Adrenal gland (tissue), 12 donors: Measurements from ENCODE around the gene CKS2. TPM values are rescaled to one million over a fixed set of nuclear protein-coding genes. Genes with fewer than 3 reads are reported as not detected.
"Not testable (repeated sequence)": the region's sequence is repeated elsewhere in the genome, so short reads cannot be mapped to it uniquely, and the experiment has no call there.

Experiments
- DNase-seq, 7 donors: peaks; one replicate each; pipeline ENCODE4 v3.0.0-alpha.2; 2019 to 2020
- H3K27ac ChIP-seq, 5 donors: fragments of 200-600 bp; sonication (generic) in 4 of 5; 1 replicate in 3 of 5; 2 replicates in 2 of 5; pipeline versions ENCODE4 v1.5.1 to v1.8.0; 2016 to 2020; ENCODE audit warnings: mild to moderate bottlenecking in 1 of 5
- H3K27me3 ChIP-seq: fragments of 200-600 bp; 2 replicates; pipeline ENCODE4 v1.8.0; 2021
- H3K36me3 ChIP-seq, 2 donors: fragments of 200-600 bp; replicated peaks in 1 of 2; 1 replicate in 1 of 2; 2 replicates in 1 of 2; pipeline versions ENCODE4 v1.5.1 to v1.8.0; 2018 to 2022
- H3K4me1 ChIP-seq, 2 donors: fragments of 200-600 bp; replicated peaks in 1 of 2; 1 replicate in 1 of 2; 2 replicates in 1 of 2; pipeline versions ENCODE4 v1.5.1 to v1.8.0; 2018 to 2021
- H3K4me3 ChIP-seq, 4 donors: fragments of 200-600 bp; sonication (generic) in 3 of 4; one replicate each; pipeline ENCODE4 v1.5.1; 2016 to 2018
- H3K9me3 ChIP-seq, 3 donors: fragments of 200-600 bp; sonication (generic) in 1 of 3; replicated peaks in 1 of 3; 1 replicate in 2 of 3; 2 replicates in 1 of 3; pipeline versions ENCODE4 v1.5.1 to v1.8.0; 2016 to 2021
- POLR2A ChIP-seq, 2 donors: fragments of 450-650 bp; IDR thresholded peaks; one replicate each; pipeline ENCODE4 v1.6.1; 2017; ENCODE audit warnings: antibody characterized with exemption in 2 of 2, mild to moderate bottlenecking in 2 of 2, moderate library complexity in 1 of 2
- WGBS, 4 donors: extraction: QIAGEN DNeasy Blood & Tissue Kit in 2 of 4; methylation state at CpG; one replicate each; pipeline versions ENCODE4 v1.1.5 to v1.1.7; 2013 to 2017; 5-methylcytosine and 5-hydroxymethylcytosine counted together
- intact Hi-C, 2 donors: fragments of 100-400 bp; cut with DNase I; formaldehyde crosslinking; loops; one replicate each; pipeline versions ENCODE4 v1.14.1 to v1.15.0; 2022 to 2023
- polyA plus RNA-seq, 3 donors: library from polyadenylated mRNA; stranded (reverse); fragments of 200-250 nt in 2 of 3; fragments of 350-450 nt in 1 of 3; fragmentation: Illumina TruSeq in 1 of 3; extraction: RNeasy Lipid Tissue Mini Kit (QIAGEN cat#74804) in 1 of 3; gene quantifications; one replicate each; pipeline ENCODE4 v1.2.3, GENCODE V29; 2013 to 2014
- total RNA-seq, 9 donors: library from RNA; depleted of rRNA in 4 of 9; stranded (reverse); fragments of >200 nt in 4 of 9; fragments of 120-200 nt in 1 of 9; fragmentation: NEBNext Ultra II Directional in 1 of 9; extraction: Animal tissue kit (Norgen Biotek cat#: 25700) in 1 of 9; gene quantifications; one replicate each; pipeline versions ENCODE4 v1.1.0 to v1.2.4, GENCODE V29; 2013 to 2023
- TF ChIP-seq, protein P1 (sequence below), 6 experiments: fragments of 450-650 bp in 4 of 6; fragments of 200-600 bp in 2 of 6; sonication (generic) in 1 of 6; IDR thresholded peaks; 1 replicate in 5 of 6; 2 replicates in 1 of 6; pipeline versions ENCODE4 v1.5.1 to v1.8.0; 2016 to 2021; ENCODE audit warnings: antibody characterized with exemption in 6 of 6, mild to moderate bottlenecking in 2 of 6, moderate library complexity in 1 of 6
- donor health status: healthy with polysubstance abuse.
- donor health status: Bipolar disorder and iron deficiency.
- donor health status: DM: yes; HTN: yes; CAD: no.
- donor health status: DM: no; HTN: no; CAD: no.
- donor health status: DM: no; HTN: no; CAD: no.
- donor health status: DM: yes; HTN: yes; CAD: no.

The CKS2 gene
- total and polyA plus RNA-seq, 12 donors: 18.3 to 175 (median 49.7) TPM

- no peak for DNase-seq
- 89 to 98% (median 94%) methylated on average over 2 of the region's 2 CpGs for WGBS, 4 donors
- no peak overlapping the region for H3K27ac ChIP-seq
- no peaks in the 10 kb centered on the region for H3K9me3 ChIP-seq
- no peaks in the 10 kb centered on the region for H3K4me1 ChIP-seq
- no peak overlapping the region for H3K4me3 ChIP-seq
- intact Hi-C loops: no loop called here
- H3K27me3 ChIP-seq: no peaks in the 10 kb centered on the region
- TF ChIP-seq POLR2A (IDR thresholded peaks at IDR 0.05): no peak
- TF ChIP-seq, protein P1, sequence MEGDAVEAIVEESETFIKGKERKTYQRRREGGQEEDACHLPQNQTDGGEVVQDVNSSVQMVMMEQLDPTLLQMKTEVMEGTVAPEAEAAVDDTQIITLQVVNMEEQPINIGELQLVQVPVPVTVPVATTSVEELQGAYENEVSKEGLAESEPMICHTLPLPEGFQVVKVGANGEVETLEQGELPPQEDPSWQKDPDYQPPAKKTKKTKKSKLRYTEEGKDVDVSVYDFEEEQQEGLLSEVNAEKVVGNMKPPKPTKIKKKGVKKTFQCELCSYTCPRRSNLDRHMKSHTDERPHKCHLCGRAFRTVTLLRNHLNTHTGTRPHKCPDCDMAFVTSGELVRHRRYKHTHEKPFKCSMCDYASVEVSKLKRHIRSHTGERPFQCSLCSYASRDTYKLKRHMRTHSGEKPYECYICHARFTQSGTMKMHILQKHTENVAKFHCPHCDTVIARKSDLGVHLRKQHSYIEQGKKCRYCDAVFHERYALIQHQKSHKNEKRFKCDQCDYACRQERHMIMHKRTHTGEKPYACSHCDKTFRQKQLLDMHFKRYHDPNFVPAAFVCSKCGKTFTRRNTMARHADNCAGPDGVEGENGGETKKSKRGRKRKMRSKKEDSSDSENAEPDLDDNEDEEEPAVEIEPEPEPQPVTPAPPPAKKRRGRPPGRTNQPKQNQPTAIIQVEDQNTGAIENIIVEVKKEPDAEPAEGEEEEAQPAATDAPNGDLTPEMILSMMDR (IDR thresholded peaks at IDR 0.05): no peak
- peaks cover 0 to 77% of the 10 kb centered on the region in 2 donors for H3K36me3 ChIP-seq
These were observed 28.8 kb downstream of the CKS2 start for GRCh38 chr9:89339807-89340206.

- WGBS, 4 donors: 90 to 96% (median 92%) methylated on average over 3 of the region's 3 CpGs
- no peak overlapping the region for H3K4me3 ChIP-seq
- no peaks in the 10 kb centered on the region for H3K9me3 ChIP-seq
- intact Hi-C loops: no loop called here
- H3K36me3 ChIP-seq: peaks cover 0 to 76% of the 10 kb centered on the region in 2 donors
- no peaks in the 10 kb centered on the region for H3K4me1 ChIP-seq
- H3K27ac ChIP-seq: no peak overlapping the region
- TF ChIP-seq, protein P1 (IDR thresholded peaks at IDR 0.05): no peak
- no peak for TF ChIP-seq POLR2A (IDR thresholded peaks at IDR 0.05)
- no peak for DNase-seq
- no peaks in the 10 kb centered on the region for H3K27me3 ChIP-seq
These were observed 29.3 kb downstream of the CKS2 start for GRCh38 chr9:89340332-89340731.

DNA sequence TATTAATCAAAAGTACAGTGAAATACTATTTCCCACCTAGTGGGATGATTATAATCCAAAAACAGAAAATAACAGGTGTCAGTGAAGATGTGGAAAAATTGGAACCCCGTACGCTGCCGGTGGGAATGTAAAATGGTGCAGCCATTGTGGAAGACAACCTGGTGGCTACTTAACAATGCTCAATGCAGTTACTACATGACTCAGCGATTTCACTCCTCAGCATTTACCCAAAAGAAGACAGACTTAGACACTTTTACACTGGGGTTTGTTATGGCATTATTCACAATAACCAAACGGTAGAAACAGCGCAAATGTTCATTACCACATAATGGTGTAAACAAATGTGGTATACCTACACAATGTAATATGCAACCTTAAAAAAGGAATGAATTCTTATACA is 31.2 kb downstream of the CKS2 start:
- TF ChIP-seq POLR2A (IDR thresholded peaks at IDR 0.05): no peak
- TF ChIP-seq, protein P1 (IDR thresholded peaks at IDR 0.05): no peak
- H3K4me1 ChIP-seq: no peaks in the 10 kb centered on the region
- no peak for DNase-seq
- no peak overlapping the region for H3K27ac ChIP-seq
- H3K4me3 ChIP-seq: no peak overlapping the region
- H3K27me3 ChIP-seq: no peaks in the 10 kb centered on the region
- H3K9me3 ChIP-seq: no peaks in the 10 kb centered on the region
- 93 to 98% (median 96%) methylated on average over 6 of the region's 6 CpGs for WGBS, 4 donors
- intact Hi-C loops: no loop called here
- peaks cover 0 to 87% of the 10 kb centered on the region in 2 donors for H3K36me3 ChIP-seq

- no peak for DNase-seq
- Histone ChIP-seq H3K4me3 (no peak overlapping the region), H3K4me1 (no peaks in the 10 kb centered on the region), H3K36me3 (peaks cover 0 to 85% of the 10 kb centered on the region in 2 donors), H3K9me3 (no peaks in the 10 kb centered on the region), H3K27me3 (no peaks in the 10 kb centered on the region), H3K27ac (no peak overlapping the region)
- intact Hi-C loops: no loop called here
- no peak for TF ChIP-seq POLR2A (IDR thresholded peaks at IDR 0.05)
- TF ChIP-seq, protein P1 (IDR thresholded peaks at IDR 0.05): no peak
- 96 to 100% (median 99%) methylated on average over 1 of the region's 1 CpG for WGBS, 4 donors
These were observed 32.0 kb downstream of the CKS2 start for GRCh38 chr9:89342948-89343347.

DNA sequence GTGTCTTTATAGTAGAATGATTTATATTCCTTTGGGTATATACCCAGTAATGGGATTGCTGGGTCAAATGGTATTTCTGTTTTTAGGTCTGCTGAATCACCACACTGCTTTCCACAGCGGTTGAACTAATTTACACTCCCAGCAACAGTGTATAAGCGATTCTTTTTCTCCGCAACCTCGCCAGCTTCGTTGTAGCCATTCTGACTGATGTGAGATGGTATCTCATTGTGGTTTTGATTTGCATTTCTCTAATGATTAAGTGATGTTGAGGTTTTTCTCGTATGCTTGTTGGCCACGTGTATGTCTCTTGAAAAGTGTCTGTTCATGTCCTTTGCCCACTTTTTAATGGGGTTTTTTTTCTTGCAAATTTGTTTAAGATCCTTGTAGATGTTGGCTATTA is 32.8 kb downstream of the CKS2 start:
- H3K4me1 ChIP-seq, DNase-seq, H3K27ac ChIP-seq, intact Hi-C loops, H3K27me3 ChIP-seq, H3K4me3 ChIP-seq, H3K9me3 ChIP-seq: not testable (repeated sequence)
- WGBS, 4 donors: 94 to 97% (median 96%) methylated on average over 7 of the region's 7 CpGs
- H3K36me3 ChIP-seq: peaks cover 0 to 85% of the 10 kb centered on the region in 2 donors
